GM15510 (cell line): ENCODE measurements around the gene SYT12.

Experiments
- POLR2A ChIP-seq: IDR thresholded peaks from 3 replicates; pipeline ENCODE4 v1.6.1; 2011; ENCODE audit warnings: borderline replicate concordance; ENCODE audit not compliant: insufficient read length; ENCODE audit errors: extremely low read depth

The SYT12 gene

GRCh38 chr11:67034350-67034749, 11.4 kb downstream of the SYT12 start:
- no peak for TF ChIP-seq POLR2A

DNA sequence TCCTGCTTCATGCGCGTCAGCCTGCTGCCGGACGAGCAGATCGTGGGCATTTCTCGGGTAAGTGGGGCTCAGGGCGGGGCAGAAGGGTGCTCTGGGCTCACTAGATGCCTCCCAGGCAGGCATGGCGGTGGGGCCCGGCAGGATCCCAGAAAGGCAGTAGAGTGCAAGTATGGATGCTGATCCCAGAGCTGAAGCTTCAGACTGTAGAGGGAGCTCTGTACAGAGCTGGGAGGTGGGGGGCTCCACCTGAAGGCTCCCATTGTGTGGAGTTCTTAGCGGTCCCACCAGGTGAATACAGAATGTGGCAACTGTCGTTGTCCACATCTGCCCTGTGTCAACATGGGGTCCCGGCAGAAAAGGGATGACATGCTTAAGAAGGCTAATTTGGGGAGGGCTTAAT, 17.2 kb downstream of the SYT12 start:
- TF ChIP-seq POLR2A: no peak

DNA sequence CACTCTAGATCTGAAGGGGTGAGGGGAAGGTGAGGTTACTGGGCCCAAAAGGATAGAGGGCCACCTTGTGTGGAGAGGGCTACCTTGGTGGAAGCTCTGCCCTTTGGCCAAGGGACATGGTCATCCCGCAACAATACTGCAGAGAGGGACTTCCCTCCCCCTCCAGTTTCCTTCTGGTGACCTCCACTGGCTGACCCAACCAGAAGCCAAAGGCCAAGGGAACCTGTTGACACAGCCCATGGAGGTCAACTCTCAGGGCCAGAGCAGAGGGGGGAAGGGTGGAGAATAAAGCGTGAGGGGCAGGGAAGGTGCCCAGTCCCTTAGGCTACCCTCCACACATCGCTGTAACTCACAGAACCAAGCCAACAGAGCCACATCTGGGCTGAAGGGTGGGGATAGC, 18.7 kb downstream of the SYT12 start:
- no peak for TF ChIP-seq POLR2A

DNA sequence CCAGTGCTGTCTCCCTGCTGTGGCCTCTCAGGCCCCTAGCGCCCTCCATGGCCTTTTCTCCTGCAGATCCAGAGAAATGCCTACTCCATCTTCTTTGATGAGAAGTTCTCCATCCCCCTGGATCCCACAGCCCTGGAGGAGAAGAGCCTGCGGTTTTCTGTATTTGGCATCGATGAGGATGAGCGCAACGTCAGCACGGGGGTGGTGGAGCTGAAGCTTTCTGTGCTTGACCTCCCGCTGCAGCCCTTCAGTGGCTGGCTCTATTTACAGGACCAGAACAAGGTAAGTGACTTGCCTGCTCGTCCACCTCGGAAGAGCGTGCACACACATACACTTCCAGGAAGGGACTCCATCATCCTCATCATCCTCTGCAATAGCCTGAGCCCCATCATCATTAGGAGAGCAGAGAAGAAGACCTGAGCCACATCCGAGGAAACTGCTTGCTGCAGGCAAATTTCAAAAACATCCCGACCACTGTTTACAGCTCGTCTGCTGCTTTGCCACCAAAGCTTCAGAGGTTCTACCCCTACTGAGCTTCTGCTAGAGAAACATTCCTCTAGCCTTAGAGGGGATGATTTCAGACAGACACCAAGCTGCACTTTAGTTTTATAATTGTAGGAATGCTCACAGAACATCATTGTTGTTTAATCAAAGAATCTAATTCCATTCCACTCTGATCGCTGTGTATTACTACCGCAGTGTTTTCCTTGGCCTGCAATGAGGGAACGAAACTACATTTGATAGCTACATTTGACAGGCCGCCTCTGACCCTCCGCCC, 20.8 kb downstream of the SYT12 start:
- TF ChIP-seq POLR2A: no peak

GRCh38 chr11:67044496-67044895, 21.6 kb downstream of the SYT12 start:
- TF ChIP-seq POLR2A: no peak

DNA sequence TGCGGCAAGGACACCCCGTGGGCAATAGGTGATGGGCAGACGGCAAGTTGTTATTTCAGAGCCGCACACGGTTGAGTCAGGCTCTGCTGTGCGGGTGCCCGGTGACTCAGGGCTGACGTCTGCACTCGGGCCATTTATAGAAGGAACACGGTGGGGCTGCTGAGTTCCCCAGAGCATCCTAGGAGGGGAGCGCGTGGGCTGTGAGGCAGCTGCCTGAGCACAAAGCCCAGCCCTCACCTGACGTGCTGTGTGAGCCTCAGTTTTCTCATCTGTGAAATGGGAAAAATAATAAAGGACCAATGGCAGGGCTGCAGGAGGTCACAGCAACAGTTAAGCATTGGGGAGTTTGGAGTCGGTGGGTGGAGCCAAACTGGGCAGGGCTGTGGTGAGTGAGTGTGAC, 22.4 kb downstream of the SYT12 start:
- no peak for TF ChIP-seq POLR2A

- TF ChIP-seq POLR2A: no peak
Observed at GRCh38 chr11:67048515-67049130, 25.7 kb downstream of the SYT12 start.

DNA sequence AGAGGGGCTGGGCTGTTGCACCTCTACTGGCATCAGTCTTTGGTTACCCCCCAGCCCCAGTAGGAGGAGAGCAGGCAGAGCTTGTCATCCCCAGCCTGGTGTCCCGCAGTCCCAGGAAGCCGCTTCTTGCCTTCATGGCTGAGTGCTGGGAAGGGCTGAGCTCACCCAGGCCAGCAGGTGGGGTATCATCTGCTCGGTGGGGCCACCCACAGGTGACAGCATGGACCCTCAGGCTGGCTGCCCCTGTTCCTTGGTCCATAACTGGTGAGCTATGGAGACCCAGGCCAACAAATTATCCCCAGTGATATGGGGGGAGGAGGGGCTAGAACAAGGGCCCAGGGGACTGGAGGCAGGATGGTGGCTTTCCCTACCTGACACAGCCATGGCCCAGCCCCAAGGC, 27.2 kb downstream of the SYT12 start:
- TF ChIP-seq POLR2A: no peak

DNA sequence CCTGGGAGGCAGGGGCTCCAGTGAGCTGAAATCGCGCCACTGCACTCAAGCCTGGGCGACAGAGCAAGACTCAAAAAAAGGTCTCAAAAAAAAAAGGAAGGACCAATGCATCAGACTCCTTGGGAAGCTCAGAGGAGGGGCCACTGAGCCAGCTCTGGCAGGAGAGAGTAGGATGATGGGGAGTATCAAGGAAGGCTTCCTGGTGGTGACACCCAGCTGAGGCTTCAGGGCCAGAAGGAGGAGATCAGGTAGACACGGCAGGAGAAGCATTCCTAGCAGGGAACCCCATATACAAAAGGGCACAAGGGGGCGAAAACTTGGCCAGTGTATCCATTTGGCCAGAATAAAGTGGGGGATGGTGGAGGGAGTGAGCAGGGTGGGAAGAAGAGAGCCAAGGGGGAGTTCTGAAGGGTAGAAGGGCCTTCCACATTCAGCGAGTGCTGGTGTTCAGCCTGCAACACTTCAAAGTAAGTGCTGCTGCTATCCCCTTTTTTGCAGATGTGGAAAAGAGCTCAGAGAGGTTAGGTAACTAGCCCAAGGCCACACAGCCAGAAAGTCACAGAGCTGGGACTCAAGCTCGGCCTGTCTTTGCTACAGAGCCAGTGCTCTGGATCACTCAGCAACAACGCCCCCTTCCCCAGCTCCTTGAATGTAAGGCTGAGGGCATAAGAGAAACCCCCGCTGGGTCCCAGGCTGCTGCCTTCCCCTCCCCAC, 28.4 kb downstream of the SYT12 start:
- TF ChIP-seq POLR2A: no peak

- no peak for TF ChIP-seq POLR2A
Observed at GRCh38 chr11:67051945-67052488, 29.1 kb downstream of the SYT12 start.

DNA sequence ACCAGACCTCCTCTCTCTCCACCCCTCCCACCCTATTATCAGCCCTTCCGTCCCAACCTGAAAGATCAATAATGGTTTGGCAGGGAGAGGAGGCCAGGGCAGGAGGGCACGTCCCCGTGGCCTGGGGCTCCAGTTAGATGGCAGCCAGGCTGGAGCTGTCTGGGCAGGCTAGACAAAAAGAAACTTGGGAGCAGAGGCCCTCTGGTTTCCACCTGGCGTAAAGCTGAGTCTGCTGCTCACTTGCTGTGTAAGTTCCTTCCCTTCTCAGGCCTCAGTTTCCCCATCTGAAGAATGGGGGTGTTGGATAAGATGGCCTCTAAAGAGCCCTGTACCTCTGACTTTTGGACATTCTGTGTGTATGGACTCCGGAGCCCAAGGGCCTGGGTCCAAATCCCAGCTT, 30.0 kb downstream of the SYT12 start:
- TF ChIP-seq POLR2A: no peak

- no peak for TF ChIP-seq POLR2A
Observed at GRCh38 chr11:67053896-67054329, 31.0 kb downstream of the SYT12 start.

- TF ChIP-seq POLR2A: no peak
Observed at GRCh38 chr11:67054346-67054835, 31.5 kb downstream of the SYT12 start.

- no peak for TF ChIP-seq POLR2A
Observed at GRCh38 chr11:67054836-67055523, 32.0 kb downstream of the SYT12 start.

- TF ChIP-seq POLR2A: no peak
Observed at GRCh38 chr11:67055812-67056211, 32.9 kb downstream of the SYT12 start.
